GDM1 (cell line): Measurements from ENCODE around the gene ZNF398.
"Not testable (repeated sequence)": the region's sequence is repeated elsewhere in the genome, so short reads cannot be mapped to it uniquely, and the experiment has no call there.

Experiments used
- DNase-seq: peaks from one replicate; lab custom pipeline; 2025; lab: John Stamatoyannopoulos, UW

Gene ZNF398

DNA sequence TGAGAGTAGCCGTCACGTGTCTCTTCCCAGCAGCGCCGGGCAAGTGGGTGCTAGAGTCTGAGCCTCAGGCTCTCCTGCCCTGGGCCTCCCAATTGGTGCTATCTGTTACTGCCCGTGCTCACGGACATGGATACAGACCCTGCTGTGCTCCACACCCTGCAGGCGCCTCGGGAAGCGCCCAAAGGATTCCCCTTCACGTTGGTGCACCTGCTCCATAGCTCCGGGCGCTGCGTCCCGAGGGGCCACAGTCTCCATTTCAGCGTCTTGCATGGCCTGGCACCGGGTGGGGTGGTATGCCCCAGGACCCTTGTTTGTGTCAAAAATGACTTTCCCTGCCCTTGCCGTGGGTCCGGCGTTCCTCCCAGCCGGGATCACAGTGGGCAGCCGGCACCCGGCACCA, 78.4 kb downstream of the ZNF398 start:
- DNase-seq = no peak

DNA sequence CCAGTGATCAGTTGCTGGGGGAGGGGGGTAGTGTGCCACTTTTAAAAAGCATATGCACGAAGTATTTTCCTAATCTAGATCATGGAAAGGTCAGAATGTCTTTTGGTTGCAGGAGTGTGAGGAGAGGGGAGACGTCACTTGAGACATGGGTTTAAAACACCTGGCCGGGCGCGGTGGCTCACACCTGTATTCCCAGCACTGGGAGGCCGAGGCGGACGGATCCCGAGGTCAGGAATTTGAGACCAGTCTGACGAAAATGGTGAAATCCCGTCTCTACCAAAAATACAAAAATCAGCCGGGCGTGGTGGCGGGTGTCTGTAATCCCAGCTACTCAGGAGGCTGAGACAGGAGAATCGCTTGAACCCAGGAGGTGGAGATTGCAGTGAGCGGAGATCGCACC, 79.1 kb downstream of the ZNF398 start:
- not testable (repeated sequence) for DNase-seq

DNA sequence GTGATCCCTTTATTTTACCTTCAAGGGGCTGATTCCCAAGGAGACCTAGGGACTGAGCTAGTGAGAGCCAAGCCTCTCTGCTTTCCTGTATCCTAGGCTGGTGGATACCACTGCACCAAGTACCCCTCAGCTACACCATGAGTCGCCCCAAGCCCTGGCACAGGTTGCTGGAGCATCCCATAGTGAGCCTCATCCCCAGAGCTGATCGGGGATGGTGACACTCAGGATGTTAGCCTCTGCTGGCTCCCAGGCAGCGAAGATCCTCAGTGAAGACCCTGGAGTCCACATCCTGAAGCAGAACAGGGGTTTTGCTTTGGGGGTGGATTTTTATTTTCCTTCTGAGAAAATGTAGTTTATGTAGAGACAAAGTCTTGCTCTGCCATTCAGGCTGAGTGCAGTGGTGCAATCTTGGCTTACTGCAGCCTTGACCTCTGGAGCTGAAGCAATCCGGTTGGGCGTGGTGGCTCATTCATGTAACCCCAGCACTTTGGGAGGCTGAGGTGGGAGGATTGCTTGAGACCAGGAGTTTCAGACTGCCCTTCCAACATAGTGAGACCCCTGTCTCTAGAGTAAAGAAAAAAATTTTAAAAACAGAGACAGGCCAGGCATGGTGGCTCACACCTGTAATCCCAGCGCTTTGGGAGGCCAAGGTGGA, 79.7 kb downstream of the ZNF398 start:
- no peak for DNase-seq

DNA sequence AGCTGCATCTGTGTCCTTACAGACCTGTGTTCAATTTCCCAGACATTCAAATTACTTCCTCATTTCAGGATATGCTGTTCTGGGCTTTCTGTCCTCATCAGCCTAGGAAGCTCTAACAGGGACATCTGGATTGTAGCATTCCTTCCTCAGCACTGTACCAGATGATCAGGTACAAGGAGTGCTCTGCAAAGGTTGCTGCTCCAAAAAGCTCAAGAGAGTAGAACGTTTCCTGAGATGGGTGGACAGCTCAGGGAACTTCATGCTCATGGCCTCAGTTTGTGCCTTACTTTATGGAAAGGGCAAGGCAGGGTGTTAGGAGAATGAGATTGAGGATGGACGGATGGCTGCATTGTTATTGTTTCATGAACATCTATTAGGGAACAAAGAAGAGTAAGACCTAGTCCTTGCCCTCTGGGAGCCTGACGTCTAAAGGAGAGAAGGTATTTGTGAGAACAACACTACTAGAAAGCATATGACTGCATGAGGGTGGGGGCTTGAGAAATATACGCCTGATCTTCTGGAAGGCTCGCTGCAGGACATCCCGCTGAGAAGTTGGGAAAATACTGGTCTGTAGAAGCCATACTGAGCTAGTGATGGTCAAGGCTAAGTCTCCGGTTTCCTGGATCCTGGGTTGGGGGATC, 81.7 kb downstream of the ZNF398 start:
- DNase-seq = no peak

- DNase-seq = no peak
Observed at GRCh38 chr7:149229526-149229925, 82.3 kb downstream of the ZNF398 start.

GRCh38 chr7:149232362-149232761, 85.1 kb downstream of the ZNF398 start:
- DNase-seq = no peak
